ACC112 (cell line): ENCODE data around the gene RASA1.

Source experiments
- H2AFZ ChIP-seq: fragments of 200-600 bp; sonication (generic); one replicate; pipeline ENCODE4 v1.6.0; 2017; ENCODE audit warnings: antibody characterized with exemption, low read length; ENCODE audit not compliant: unreplicated experiment
- H3K27ac ChIP-seq: fragments of 200-600 bp; sonication (generic); 2 replicates; pipeline ENCODE4 v1.5.1; 2014; ENCODE audit warnings: low read depth, mild to moderate bottlenecking, antibody characterized with exemption, low read length, moderate library complexity
- H3K27me3 ChIP-seq: fragments of 200-600 bp; sonication (generic); 2 replicates; pipeline ENCODE4 v1.6.1; 2014; ENCODE audit warnings: mild to moderate bottlenecking, antibody characterized with exemption, low read length, moderate library complexity, mixed read lengths; ENCODE audit not compliant: insufficient read depth
- H3K36me3 ChIP-seq: fragments of 200-600 bp; sonication (generic); 2 replicates; pipeline ENCODE4 v1.6.1; 2016; ENCODE audit warnings: mild to moderate bottlenecking, antibody characterized with exemption, low read length, moderate library complexity, mixed read lengths; ENCODE audit not compliant: insufficient read depth
- H3K4me1 ChIP-seq: fragments of 200-600 bp; sonication (generic); one replicate; pipeline ENCODE4 v1.6.1; 2016; ENCODE audit warnings: low read length, mixed read lengths; ENCODE audit not compliant: insufficient read depth, unreplicated experiment, control insufficient read depth
- H3K4me3 ChIP-seq: fragments of 200-600 bp; sonication (generic); 2 replicates; pipeline ENCODE4 v1.5.1; 2014; ENCODE audit warnings: mild to moderate bottlenecking, low read depth, low read length
- H3K79me2 ChIP-seq: fragments of 200-600 bp; sonication (generic); one replicate; pipeline ENCODE4 v1.6.0; 2016; ENCODE audit warnings: low read length; ENCODE audit not compliant: control insufficient read depth, unreplicated experiment, insufficient read depth

RASA1 gene

DNA sequence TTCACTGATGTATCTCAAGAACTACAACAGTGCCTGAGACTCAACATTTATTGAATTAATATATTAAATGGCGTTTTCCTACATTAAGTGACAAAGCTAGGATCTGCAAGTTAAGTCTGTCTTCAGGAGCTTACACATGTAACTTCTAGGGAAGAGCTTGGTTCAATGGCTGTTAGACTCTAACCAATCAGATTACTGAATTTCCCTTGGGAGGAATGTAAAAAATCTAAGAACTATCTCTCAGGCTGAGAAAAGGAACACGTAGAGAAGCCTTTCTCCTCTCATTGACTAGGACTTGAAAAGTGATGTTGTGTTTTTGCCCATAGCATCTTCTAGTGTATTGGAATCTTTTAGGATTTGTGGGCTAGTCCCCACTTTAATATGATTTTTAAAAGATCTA is 91.4 kb downstream of the RASA1 start:
- no peak overlapping the region for H2AFZ ChIP-seq
- no peak overlapping the region for H3K4me3 ChIP-seq
- H3K79me2 ChIP-seq: no peaks in the 10 kb centered on the region

DNA sequence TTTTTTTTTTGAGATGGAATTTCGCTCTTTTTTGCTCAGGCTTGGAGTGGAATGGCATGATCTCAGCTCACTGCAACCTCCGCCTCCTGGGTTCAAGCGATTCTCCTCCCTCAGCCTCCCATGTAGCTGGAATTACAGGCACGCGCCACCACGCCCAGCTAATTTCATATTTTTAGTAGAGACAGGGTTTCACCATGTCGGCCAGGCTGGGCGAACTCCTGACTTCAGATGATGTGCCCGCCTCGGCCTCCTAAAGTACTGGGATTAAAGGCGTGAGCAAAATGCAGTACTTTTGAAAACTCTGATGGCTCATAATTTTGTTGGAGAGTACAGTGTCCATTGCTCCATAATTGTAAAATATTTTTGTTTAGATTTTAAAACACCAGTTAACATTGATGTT is 92.4 kb downstream of the RASA1 start:
- Histone ChIP-seq H3K4me3 (no peak overlapping the region), H3K79me2 (no peaks in the 10 kb centered on the region), H3K27me3 (no peaks in the 10 kb centered on the region), H3K27ac (no peak overlapping the region), H3K36me3 (peaks cover 10% of the 10 kb centered on the region; the same call in 1 of the 2 replicates), H3K4me1 (peaks cover 10% of the 10 kb centered on the region), H2AFZ (no peak overlapping the region)

More for the DNA sequence above, 91.4 kb downstream of the RASA1 start:
- H3K27ac ChIP-seq: no peak overlapping the region
- no peaks in the 10 kb centered on the region for H3K27me3 ChIP-seq
- peaks cover 14% of the 10 kb centered on the region for H3K36me3 ChIP-seq
- H3K4me1 ChIP-seq: peaks cover 10% of the 10 kb centered on the region

- H2AFZ ChIP-seq: no peak overlapping the region
- H3K4me3 ChIP-seq: no peak overlapping the region
- H3K4me1 ChIP-seq: peaks cover 10% of the 10 kb centered on the region
- peaks cover 3% of the 10 kb centered on the region; the same call in 1 of the 2 replicates for H3K36me3 ChIP-seq
- H3K79me2 ChIP-seq: no peaks in the 10 kb centered on the region
- no peaks in the 10 kb centered on the region for H3K27me3 ChIP-seq
- peak overlapping the region; percentile 15; the same call in 1 of the 2 replicates for H3K27ac ChIP-seq
Observed at GRCh38 chr5:87361031-87361445, 93.4 kb downstream of the RASA1 start.

DNA sequence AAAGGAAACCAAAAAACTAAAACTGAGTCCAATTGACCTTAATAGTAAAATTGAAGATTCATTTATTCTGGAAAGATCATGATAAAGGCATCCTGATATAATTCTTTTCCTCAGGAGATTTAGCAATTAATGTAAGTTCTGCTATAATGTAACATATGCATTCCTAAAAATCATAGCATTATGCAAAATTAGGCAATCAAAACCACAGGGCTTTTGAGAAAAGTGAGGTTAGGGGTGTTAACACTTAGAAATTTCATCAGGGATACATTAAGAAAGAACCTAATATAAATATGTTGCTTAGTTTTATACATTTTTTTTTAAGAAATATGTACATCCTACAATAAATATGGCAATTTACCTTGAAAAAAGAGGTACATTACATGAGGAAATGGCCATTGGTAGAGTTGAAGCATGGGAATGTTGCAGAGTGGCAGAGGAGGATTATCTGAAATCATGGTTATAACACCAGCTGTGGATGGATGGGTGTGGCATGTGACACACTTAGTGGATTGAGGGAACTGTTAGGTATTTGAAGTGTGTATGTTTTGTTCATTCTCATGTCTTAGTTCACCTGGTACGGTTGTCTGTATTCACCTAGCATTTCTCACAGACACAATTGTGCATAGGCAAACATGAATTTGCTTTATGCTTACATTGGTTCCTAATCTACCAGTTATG is 94.0 kb downstream of the RASA1 start:
- peaks cover 10% of the 10 kb centered on the region for H3K4me1 ChIP-seq
- H2AFZ ChIP-seq: no peak overlapping the region
- H3K36me3 ChIP-seq: peaks cover 3% of the 10 kb centered on the region; the same call in 1 of the 2 replicates
- no peak overlapping the region for H3K4me3 ChIP-seq
- H3K79me2 ChIP-seq: no peaks in the 10 kb centered on the region
- H3K27me3 ChIP-seq: no peaks in the 10 kb centered on the region
- peak overlapping the region; percentile 15; the same call in 1 of the 2 replicates for H3K27ac ChIP-seq

DNA sequence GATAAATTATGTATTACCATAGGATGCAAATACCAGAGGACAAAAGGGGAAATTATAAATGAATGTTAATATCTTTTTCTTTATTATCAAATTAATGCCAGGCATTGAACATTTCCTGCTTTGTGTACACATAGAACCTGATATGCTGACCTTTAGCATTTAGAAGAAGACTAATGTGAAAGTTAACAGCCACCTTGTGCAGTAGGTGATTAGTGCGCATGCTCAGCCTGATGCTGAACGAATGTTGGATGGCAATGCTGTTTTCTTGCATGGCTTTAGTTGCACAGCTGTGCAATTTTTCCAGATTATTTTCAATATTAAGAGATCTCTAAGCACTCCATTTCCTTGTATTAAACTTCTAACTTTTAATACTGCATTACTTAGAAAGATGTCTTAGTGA is 99.6 kb downstream of the RASA1 start:
- no peak overlapping the region for H3K27ac ChIP-seq
- H2AFZ ChIP-seq: no peak overlapping the region
- H3K4me3 ChIP-seq: no peak overlapping the region
- H3K36me3 ChIP-seq: peaks cover 7% of the 10 kb centered on the region
- no peaks in the 10 kb centered on the region for H3K79me2 ChIP-seq
- H3K27me3 ChIP-seq: no peaks in the 10 kb centered on the region
- H3K4me1 ChIP-seq: no peaks in the 10 kb centered on the region

DNA sequence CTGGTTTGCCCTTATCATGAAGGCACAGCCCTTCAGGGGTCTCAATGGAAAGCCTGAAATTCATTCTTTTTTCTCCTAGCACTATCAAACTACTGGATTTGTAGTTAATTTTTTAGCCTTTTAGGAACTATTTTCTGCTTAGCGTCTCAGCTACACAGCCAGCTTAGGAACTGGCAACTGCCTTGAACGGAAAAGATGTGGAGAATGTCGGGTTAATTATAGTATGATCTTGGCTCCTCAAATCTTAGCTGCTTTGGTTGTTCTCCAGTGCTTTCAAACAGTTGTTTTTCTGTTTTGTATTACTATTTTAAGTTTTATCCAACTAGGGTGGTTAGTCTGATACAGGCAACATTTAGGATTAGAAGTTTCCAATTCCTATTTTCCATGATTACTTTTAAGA is 100.9 kb downstream of the RASA1 start:
- H3K79me2 ChIP-seq: no peaks in the 10 kb centered on the region
- H2AFZ ChIP-seq: no peak overlapping the region
- H3K36me3 ChIP-seq: peaks cover 7% of the 10 kb centered on the region
- H3K4me3 ChIP-seq: no peak overlapping the region
- H3K27ac ChIP-seq: no peak overlapping the region
- H3K4me1 ChIP-seq: no peaks in the 10 kb centered on the region
- H3K27me3 ChIP-seq: no peaks in the 10 kb centered on the region

- Histone ChIP-seq H3K4me1 (no peaks in the 10 kb centered on the region), H3K27ac (no peak overlapping the region), H3K36me3 (peaks cover 7% of the 10 kb centered on the region), H2AFZ (no peak overlapping the region), H3K4me3 (no peak overlapping the region), H3K27me3 (no peaks in the 10 kb centered on the region), H3K79me2 (no peaks in the 10 kb centered on the region)
Observed at GRCh38 chr5:87369431-87369830, 101.7 kb downstream of the RASA1 start.

GRCh38 chr5:87372705-87373104 is 105.0 kb downstream of the RASA1 start:
- Histone ChIP-seq H3K4me3 (no peak overlapping the region), H2AFZ (no peak overlapping the region), H3K36me3 (peaks cover 22% of the 10 kb centered on the region), H3K27ac (no peak overlapping the region), H3K27me3 (no peaks in the 10 kb centered on the region), H3K4me1 (no peaks in the 10 kb centered on the region), H3K79me2 (no peaks in the 10 kb centered on the region)

DNA sequence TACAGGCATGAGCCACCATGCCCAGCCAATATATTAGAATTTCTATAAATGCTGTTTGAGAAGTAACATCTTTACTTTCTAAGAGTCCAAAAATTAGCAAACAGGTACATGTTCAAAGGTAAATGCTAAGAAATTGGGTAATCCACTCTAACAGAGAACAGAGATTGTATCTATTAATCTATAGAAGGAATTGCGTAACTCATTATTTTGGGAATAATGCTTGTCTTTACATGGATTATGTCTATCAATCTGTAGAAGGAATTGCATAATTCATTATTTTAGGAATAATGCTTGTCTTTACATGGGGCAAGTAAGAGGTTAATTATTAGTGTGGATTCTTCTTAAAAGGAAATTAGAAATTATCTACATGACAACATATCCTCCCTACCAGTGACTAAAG is 114.5 kb downstream of the RASA1 start:
- H2AFZ ChIP-seq: no peak overlapping the region
- H3K36me3 ChIP-seq: peaks cover 60% of the 10 kb centered on the region
- no peaks in the 10 kb centered on the region for H3K27me3 ChIP-seq
- no peaks in the 10 kb centered on the region for H3K79me2 ChIP-seq
- H3K27ac ChIP-seq: no peak overlapping the region
- H3K4me1 ChIP-seq: peaks cover 12% of the 10 kb centered on the region
- no peak overlapping the region for H3K4me3 ChIP-seq

DNA sequence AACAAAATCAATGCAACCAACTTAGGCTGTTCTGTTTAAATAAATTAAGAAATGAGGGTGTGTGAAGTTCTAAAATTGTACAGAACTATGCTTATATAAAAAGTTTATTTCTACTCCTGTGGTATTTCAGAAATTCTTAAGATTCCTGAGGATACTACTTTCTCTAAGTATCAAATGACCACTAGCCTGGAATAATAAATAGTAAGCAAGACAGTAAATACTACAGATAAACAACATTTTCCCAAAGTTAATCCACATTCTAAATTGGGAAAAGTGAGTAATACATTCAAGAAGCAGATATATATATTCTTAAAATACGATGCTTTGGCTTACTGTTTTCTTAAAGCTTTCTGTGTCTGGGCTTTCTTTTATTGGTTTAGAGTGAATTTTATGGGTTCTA is 115.5 kb downstream of the RASA1 start:
- Histone ChIP-seq H2AFZ (no peak overlapping the region), H3K4me1 (peaks cover 12% of the 10 kb centered on the region), H3K27me3 (no peaks in the 10 kb centered on the region), H3K4me3 (no peak overlapping the region), H3K27ac (0 out of 2 replicates have a peak overlapping the region, but pooled peaks have one; percentile 22), H3K36me3 (peaks cover 62% of the 10 kb centered on the region), H3K79me2 (peaks cover 2% of the 10 kb centered on the region)

DNA sequence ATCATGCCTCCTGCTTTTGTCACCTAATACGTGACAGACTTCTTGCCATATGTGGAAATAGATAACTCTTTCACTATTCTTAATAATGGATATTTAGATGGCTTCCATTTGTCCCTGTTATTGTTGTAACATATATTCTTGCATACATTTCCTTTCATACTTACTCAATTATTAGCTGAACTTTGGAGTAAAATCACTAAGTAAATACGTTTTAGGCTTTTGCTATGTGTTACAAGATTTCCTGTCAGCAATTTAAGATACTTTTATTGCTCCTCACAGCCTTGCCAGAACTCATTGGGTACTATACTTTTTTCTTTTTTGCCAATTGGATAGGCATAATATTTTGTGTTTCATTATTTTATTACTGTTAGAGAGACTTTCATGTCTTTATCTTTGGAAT is 118.1 kb downstream of the RASA1 start:
- Histone ChIP-seq H3K4me3 (no peak overlapping the region), H3K27me3 (no peaks in the 10 kb centered on the region), H3K36me3 (peaks cover 55% of the 10 kb centered on the region), H3K27ac (no peak overlapping the region), H3K4me1 (peaks cover 14% of the 10 kb centered on the region), H3K79me2 (peaks cover 10% of the 10 kb centered on the region), H2AFZ (no peak overlapping the region)
